H1 (cell line): ENCODE data around the gene URB2. TPM values are rescaled to one million over a fixed set of nuclear protein-coding genes. Genes with fewer than 3 reads are reported as not detected.

Source experiments
- CTCF ChIA-PET: fragments of 300-600 bp; sonication (Branson Sonifier 250); formaldehyde crosslinking; loops from one replicate; lab custom pipeline; 2021; ENCODE audit not compliant: partially characterized antibody; lab: Charles Lee
- POLR2A ChIA-PET: fragments of 300-600 bp; sonication (Branson Sonifier 250); formaldehyde crosslinking; loops from one replicate; lab custom pipeline; 2021; ENCODE audit warnings: inconsistent platforms; ENCODE audit not compliant: partially characterized antibody; lab: Charles Lee
- DNase-seq, 2 experiments: peaks; one replicate each; pipeline versions ENCODE4 v3.0.0 to v3.0.0-alpha.2; 2010 to 2022; ENCODE audit warnings: low spot score in 2 of 2, low read depth in 1 of 2, mixed read lengths in 1 of 2
- FAIRE-seq: peaks from 2 replicates; lab custom pipeline; 2011; peaks lifted over from hg19 to GRCh38; lab: Jason Lieb, UNC
- H2AFZ ChIP-seq: 2 replicates; pipeline ENCODE4 v1.8.1; 2012; ENCODE audit warnings: low read length, inconsistent platforms
- H2AK5ac ChIP-seq: 2 replicates; pipeline ENCODE4 v1.6.1; 2013; ENCODE audit warnings: low read depth, low read length
- H2BK120ac ChIP-seq: replicated peaks from 2 replicates; pipeline ENCODE3; 2013; ENCODE audit warnings: low read depth, low read length, inconsistent platforms
- H2BK12ac ChIP-seq: 2 replicates; pipeline ENCODE4 v1.6.1; 2013; ENCODE audit warnings: low read depth, low read length
- H2BK15ac ChIP-seq: 2 replicates; pipeline ENCODE4 v1.6.1; 2013; ENCODE audit warnings: low read length
- H2BK20ac ChIP-seq: 2 replicates; pipeline ENCODE4 v1.6.1; 2013; ENCODE audit warnings: low read length
- H2BK5ac ChIP-seq: 2 replicates; pipeline ENCODE4 v1.6.1; 2013; ENCODE audit warnings: low read depth, low read length
- H3K14ac ChIP-seq: 2 replicates; pipeline ENCODE4 v1.6.1; 2013; ENCODE audit warnings: inconsistent platforms; ENCODE audit not compliant: insufficient read length
- H3K18ac ChIP-seq: 2 replicates; pipeline ENCODE4 v1.6.1; 2013; ENCODE audit warnings: low read length; ENCODE audit errors: extremely low read depth
- H3K23ac ChIP-seq: 2 replicates; pipeline ENCODE4 v1.6.1; 2013; ENCODE audit warnings: inconsistent platforms; ENCODE audit not compliant: insufficient read length
- H3K23me2 ChIP-seq: 2 replicates; pipeline ENCODE4 v1.6.1; 2013; ENCODE audit warnings: low read depth, low read length
- H3K27ac ChIP-seq: 2 replicates; pipeline ENCODE4 v1.6.1; 2011; ENCODE audit warnings: low read depth, low read length, inconsistent platforms
- H3K27me3 ChIP-seq, 4 experiments: replicated peaks in 1 of 4; 1 replicate in 1 of 4; 2 replicates in 3 of 4; pipeline versions ENCODE4 v1.6.1 to v1.8.1; 2011 to 2013; ENCODE audit warnings: low read length in 3 of 4, mild to moderate bottlenecking in 3 of 4, inconsistent platforms in 2 of 4, mixed read lengths in 2 of 4, moderate library complexity in 1 of 4; ENCODE audit not compliant: control insufficient read depth in 3 of 4, insufficient read depth in 3 of 4; ENCODE audit errors: extremely low read depth in 1 of 4
- H3K36me3 ChIP-seq, 4 experiments: 2 replicates each; pipeline versions ENCODE4 v1.6.1 to v1.8.1; 2011 to 2013; ENCODE audit warnings: mild to moderate bottlenecking in 4 of 4, low read length in 3 of 4, moderate library complexity in 2 of 4, control low read depth in 1 of 4, inconsistent platforms in 1 of 4; ENCODE audit not compliant: insufficient read depth in 4 of 4, control insufficient read depth in 2 of 4
- H3K4ac ChIP-seq: replicated peaks from 2 replicates; pipeline ENCODE3; 2013; ENCODE audit warnings: low read length, low read depth, mixed read lengths, inconsistent platforms; ENCODE audit not compliant: insufficient read length
- H3K4me1 ChIP-seq, 4 experiments: replicated peaks in 1 of 4; 1 replicate in 1 of 4; 2 replicates in 3 of 4; pipeline versions ENCODE4 v1.6.1 to v1.8.1; 2011 to 2013; ENCODE audit warnings: low read length in 3 of 4, inconsistent platforms in 2 of 4, mixed read lengths in 1 of 4; ENCODE audit not compliant: insufficient read depth in 4 of 4, control insufficient read depth in 3 of 4
- H3K4me2 ChIP-seq, 2 experiments: 2 replicates each; pipeline versions ENCODE4 v1.6.1 to v1.8.1; 2011 to 2013; ENCODE audit warnings: low read depth in 2 of 2, low read length in 2 of 2, control low read depth in 1 of 2, inconsistent platforms in 1 of 2, mild to moderate bottlenecking in 1 of 2; ENCODE audit not compliant: insufficient read depth in 1 of 2
- H3K4me3 ChIP-seq, 4 experiments: fragments of 200-600, 300-600 bp in 1 of 4; sonication (generic), shearing (Covaris generic), sonication (Bioruptor Twin) in 1 of 4; 2 replicates each; pipeline versions ENCODE4 v1.5.1 to v1.8.1; 2011 to 2016; ENCODE audit warnings: low read length in 4 of 4, low read depth in 3 of 4, control low read depth in 2 of 4, inconsistent platforms in 2 of 4, mild to moderate bottlenecking in 2 of 4, mixed read lengths in 1 of 4, moderate library complexity in 1 of 4; ENCODE audit not compliant: insufficient read depth in 2 of 4; ENCODE audit errors: extremely low read depth in 1 of 4
- H3K56ac ChIP-seq: replicated peaks from 2 replicates; pipeline ENCODE3; 2013; ENCODE audit warnings: low read depth, mild to moderate bottlenecking, mixed read lengths, low read length, inconsistent platforms; ENCODE audit not compliant: insufficient read length
- H3K79me1 ChIP-seq: 2 replicates; pipeline ENCODE4 v1.6.1; 2013; ENCODE audit warnings: low read depth, low read length, control low read depth
- H3K79me2 ChIP-seq, 2 experiments: 2 replicates each; pipeline versions ENCODE4 v1.6.1 to v1.8.1; 2012 to 2013; ENCODE audit warnings: low read length in 2 of 2, mild to moderate bottlenecking in 2 of 2, inconsistent platforms in 1 of 2; ENCODE audit not compliant: insufficient read depth in 2 of 2, control insufficient read depth in 1 of 2
- H3K9ac ChIP-seq, 4 experiments: replicated peaks in 1 of 4; 1 replicate in 1 of 4; 2 replicates in 3 of 4; pipeline versions ENCODE4 v1.6.1 to v1.8.1; 2011 to 2013; ENCODE audit warnings: low read depth in 3 of 4, low read length in 3 of 4, control low read depth in 2 of 4, mild to moderate bottlenecking in 2 of 4, moderate library complexity in 2 of 4, inconsistent platforms in 1 of 4; ENCODE audit errors: extremely low read depth in 1 of 4
- H3K9me3 ChIP-seq, 2 experiments: 2 replicates each; pipeline versions ENCODE4 v1.6.1 to v1.8.1; 2012 to 2013; ENCODE audit warnings: mild to moderate bottlenecking in 2 of 2, moderate library complexity in 2 of 2, control low read depth in 1 of 2, inconsistent platforms in 1 of 2, low read depth in 1 of 2, low read length in 1 of 2, mixed read lengths in 1 of 2; ENCODE audit not compliant: insufficient read depth in 2 of 2
- H4K20me1 ChIP-seq, 2 experiments: replicated peaks in 1 of 2; 2 replicates each; pipeline versions ENCODE3 to v1.8.1; 2011 to 2013; ENCODE audit warnings: inconsistent platforms in 2 of 2, low read length in 2 of 2, mild to moderate bottlenecking in 1 of 2; ENCODE audit not compliant: insufficient read depth in 2 of 2, control insufficient read depth in 1 of 2
- H4K5ac ChIP-seq: 2 replicates; pipeline ENCODE4 v1.6.1; 2013; ENCODE audit warnings: low read length, low read depth, mixed read lengths, inconsistent platforms; ENCODE audit not compliant: insufficient read length
- H4K8ac ChIP-seq: 2 replicates; pipeline ENCODE4 v1.8.0; 2013; ENCODE audit warnings: mild to moderate bottlenecking, moderate library complexity, low read length, inconsistent platforms; ENCODE audit not compliant: insufficient read depth; ENCODE audit errors: extremely low read depth
- H4K91ac ChIP-seq: replicated peaks from 2 replicates; pipeline ENCODE3; 2013; ENCODE audit warnings: low read length, mixed read lengths, inconsistent platforms; ENCODE audit not compliant: insufficient read length
- MAFK ChIP-seq: IDR thresholded peaks from 2 replicates; pipeline ENCODE4 v1.6.1; 2012; ENCODE audit warnings: low read depth, mild to moderate bottlenecking, improper control_type of control experiment, low read length
- WGBS, 2 experiments: shearing (Covaris generic) in 1 of 2; methylation state at CpG; one replicate each; pipeline versions ENCODE4 v1.1.6 to v1.1.7; 2013 to 2015; ENCODE audit warnings: low lambda C conversion rate in 2 of 2, mixed read lengths in 2 of 2, inconsistent platforms in 1 of 2, low coverage in 1 of 2, missing lambda C conversion rate in 1 of 2; ENCODE audit not compliant: insufficient replicate concordance in 2 of 2, insufficient coverage in 1 of 2, insufficient read length in 1 of 2; ENCODE audit errors: extremely low coverage in 1 of 2, missing lambda C conversion rate in 1 of 2; 5-methylcytosine and 5-hydroxymethylcytosine counted together
- polyA plus RNA-seq, 7 experiments: library from polyadenylated mRNA; depleted of rRNA in 3 of 7; stranded (reverse) in 5 of 7; unstranded in 2 of 7; fragments of >200 nt in 5 of 7; fragments of 200-250 nt in 2 of 7; gene quantifications; 1 replicate in 5 of 7; 2 replicates in 1 of 7; 4 replicates in 1 of 7; pipeline versions ENCODE4 v1.2.1 to v1.2.3, GENCODE V29; 2011 to 2013; ENCODE audit warnings: missing spikeins in 2 of 7, mixed read lengths in 2 of 7
- total RNA-seq: library from RNA; stranded (reverse); fragmentation: NEBNext Ultra II Directional; extraction: Animal tissue kit (Norgen Biotek cat#: 25700); gene quantifications from 2 replicates; pipeline ENCODE4 v1.2.1, GENCODE V29; 2021

Gene URB2
- total and polyA plus RNA-seq, 2 of the 8 experiments (the other 6 are each of a cell fraction or from before 2014, with no cell fraction given) = 13.7 to 33.0 TPM

DNA sequence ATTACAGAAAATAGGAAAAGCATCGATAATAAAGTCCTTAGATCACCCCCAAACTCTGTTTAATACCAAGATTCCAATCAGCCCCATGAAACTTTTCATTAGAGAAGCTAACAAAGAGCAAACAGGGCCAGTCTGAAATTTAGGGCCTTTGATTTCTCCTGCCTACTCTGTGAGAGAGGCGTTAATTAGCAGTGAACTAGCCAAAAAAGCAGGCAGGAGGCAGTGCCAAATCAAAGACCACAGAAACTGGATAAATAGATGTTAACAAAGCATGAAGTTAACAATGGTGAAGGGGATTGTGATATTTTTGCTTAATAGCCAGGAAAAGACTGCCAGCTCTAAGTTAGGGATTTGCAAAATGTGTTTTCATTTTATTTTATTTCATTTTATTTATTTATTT lies 11.3 kb upstream of the URB2 start:
- peaks cover 12% of the 10 kb centered on the region for H3K79me1 ChIP-seq
- no peak overlapping the region for H3K23ac ChIP-seq
- H2AK5ac ChIP-seq = no peak overlapping the region
- no peak overlapping the region for H3K14ac ChIP-seq
- H2BK15ac ChIP-seq = no peak overlapping the region
- no peak for TF ChIP-seq MAFK
- H3K4ac ChIP-seq = no peak overlapping the region
- no peak overlapping the region for H3K4me3 ChIP-seq
- H3K23me2 ChIP-seq = no peaks in the 10 kb centered on the region
- peaks cover 7 to 29% (median 22%) of the 10 kb centered on the region in 4 experiments; a peak in 7 of 8 replicates for H3K36me3 ChIP-seq
- H3K56ac ChIP-seq = no peak overlapping the region
- no peaks in the 10 kb centered on the region for H3K9me3 ChIP-seq
- no peak overlapping the region for H3K27ac ChIP-seq
- no peak overlapping the region for H2BK12ac ChIP-seq
- no peak overlapping the region for H2BK20ac ChIP-seq
- WGBS, 2 experiments = 92% methylated on average over 2 of the region's 2 CpGs; no CpG with 5 or more reads in 1 of the 2 experiments
- H3K4me2 ChIP-seq = no peak overlapping the region
- peaks cover 4 to 40% of the 10 kb centered on the region in 2 experiments; a peak in 2 of 4 replicates for H3K79me2 ChIP-seq
- no peak overlapping the region for H3K9ac ChIP-seq
- no peak for DNase-seq
- H4K91ac ChIP-seq = no peak overlapping the region
- POLR2A ChIA-PET = no interaction called here
- no peak for FAIRE-seq
- no peak overlapping the region for H2BK5ac ChIP-seq
- no peak overlapping the region for H2AFZ ChIP-seq
- H4K8ac ChIP-seq = no peak overlapping the region
- H4K5ac ChIP-seq = no peak overlapping the region
- no peak overlapping the region for H2BK120ac ChIP-seq
- CTCF ChIA-PET = no interaction called here
- peaks cover 0 to 2% (median 0%) of the 10 kb centered on the region in 4 experiments; a peak in 1 of 7 replicates for H3K27me3 ChIP-seq
- H4K20me1 ChIP-seq = peaks cover 3 to 6% of the 10 kb centered on the region in 2 experiments
- H3K18ac ChIP-seq = no peak overlapping the region
- peaks cover 0 to 3% (median 0%) of the 10 kb centered on the region in 4 experiments; a peak in 1 of 7 replicates for H3K4me1 ChIP-seq
